A549 (cell line): Measurements from ENCODE around the gene OR52A5. TPM values are rescaled to one million over a fixed set of nuclear protein-coding genes. Genes with fewer than 3 reads are reported as not detected.

Experiments used
- ATAC-seq, 2 experiments: fragments of 200-7000 bp in 1 of 2; fragments of >200 bp in 1 of 2; cut with Nextera tagmentation in 1 of 2; cut with Tn5 transposase in 1 of 2; 3 replicates each; pipeline versions ENCODE4 v1.8.0 to v1.9.1; 2018 to 2020; ENCODE audit warnings: mild to moderate bottlenecking in 1 of 2, moderate library complexity in 1 of 2
- CTCF ChIA-PET: fragments of 300-600 bp; sonication (Branson Sonifier 250); formaldehyde crosslinking; extraction: SDS; loops from one replicate; lab custom pipeline; 2021; ENCODE audit warnings: antibody characterized with exemption, inconsistent platforms; lab: Yijun Ruan, JAX
- POLR2A ChIA-PET: fragments of 350-600 bp; formaldehyde crosslinking; extraction: SDS; loops from one replicate; lab custom pipeline; 2021; ENCODE audit warnings: antibody characterized with exemption, inconsistent platforms; lab: Yijun Ruan, JAX
- DNase-seq, 2 experiments: peaks; one replicate each; pipeline versions ENCODE4 v3.0.0 to v3.0.0-alpha.2; 2011 to 2016; ENCODE audit warnings: low read depth in 1 of 2, low spot score in 1 of 2
- FAIRE-seq: peaks from 2 replicates; lab custom pipeline; 2011; peaks lifted over from hg19 to GRCh38; lab: Jason Lieb, UNC
- H3K27ac ChIP-seq, 2 experiments: fragments of >200 bp; sonication (Bioruptor Twin); formaldehyde crosslinking; 3 replicates each; pipeline ENCODE4 v1.5.1; 2016 to 2017
- H3K4me1 ChIP-seq: fragments of >200 bp; sonication (Bioruptor Twin); formaldehyde crosslinking; 3 replicates; pipeline ENCODE4 v1.6.1; 2016
- H3K4me2 ChIP-seq: fragments of >200 bp; sonication (Bioruptor Twin); formaldehyde crosslinking; 3 replicates; pipeline ENCODE4 v1.6.1; 2016
- H3K4me3 ChIP-seq: fragments of >200 bp; sonication (Bioruptor Twin); formaldehyde crosslinking; 3 replicates; pipeline ENCODE4 v1.5.1; 2016
- H3K9me3 ChIP-seq: fragments of >200 bp; sonication (Bioruptor Twin); formaldehyde crosslinking; 3 replicates; pipeline ENCODE4 v1.6.1; 2016
- HES2 ChIP-seq: fragments of >200 bp; sonication (Bioruptor Twin); formaldehyde crosslinking; IDR thresholded peaks from 2 replicates; pipeline ENCODE4 v1.6.1; 2016
- HOXA7 ChIP-seq: fragments of 250-450 bp; sonication (Bioruptor Pico); IDR thresholded peaks from 2 replicates; pipeline ENCODE4 v1.5.0; 2020; ENCODE audit warnings: mild to moderate bottlenecking, moderate library complexity
- MAFK ChIP-seq: fragments of 450-650 bp; IDR thresholded peaks from 2 replicates; pipeline ENCODE4 v1.6.1; 2014; ENCODE audit not compliant: partially characterized antibody
- PHF8 ChIP-seq: fragments of 200-600 bp; sonication (generic); IDR thresholded peaks from 2 replicates; pipeline ENCODE4 v1.6.1; 2016; ENCODE audit warnings: low read depth, mild to moderate bottlenecking, antibody characterized with exemption, moderate library complexity, borderline replicate concordance
- RCOR1 ChIP-seq: fragments of 150-350 bp; IDR thresholded peaks from 2 replicates; pipeline ENCODE4 v1.6.1; 2014; ENCODE audit warnings: antibody characterized with exemption, low read length, low read depth
- RNF2 ChIP-seq: fragments of 200-600 bp; sonication (generic); IDR thresholded peaks from 2 replicates; pipeline ENCODE4 v1.6.1; 2016; ENCODE audit warnings: low read depth, mild to moderate bottlenecking, antibody characterized with exemption, moderate library complexity, borderline replicate concordance
- ZC3H11A ChIP-seq: fragments of 450-650 bp; IDR thresholded peaks from 2 replicates; pipeline ENCODE4 v1.6.1; 2014; ENCODE audit warnings: antibody characterized with exemption, mild to moderate bottlenecking
- WGBS: methylation state at CpG from one replicate; pipeline ENCODE4 v1.1.6; 2017; ENCODE audit errors: missing lambda C conversion rate; 5-methylcytosine and 5-hydroxymethylcytosine counted together
- polyA plus RNA-seq, 4 experiments: library from polyadenylated mRNA; depleted of rRNA in 3 of 4; stranded (reverse); fragments of >200 nt; fragmentation: RNase III in 1 of 4; extraction: RNeasy Plus Mini Kit Qiagen cat#74134 plus additional on column Dnase treatment in 1 of 4; gene quantifications; 2 replicates in 3 of 4; 3 replicates in 1 of 4; pipeline ENCODE4 v1.2.3, GENCODE V29; 2011 to 2017

The OR52A5 gene
- polyA plus RNA-seq, 2 of the 4 experiments (the other 2 are of a cell fraction) = not detected

- TF ChIP-seq HOXA7 (no peak), ZC3H11A (no peak), RNF2 (no peak)
These were observed 49.6 kb downstream of the OR52A5 start (continued) for GRCh38 chr11:5088556-5088955.

- Histone ChIP-seq H3K27ac (no peak overlapping the region), H3K9me3 (no peaks in the 10 kb centered on the region), H3K4me3 (no peak overlapping the region), H3K4me2 (no peak overlapping the region), H3K4me1 (no peaks in the 10 kb centered on the region)
- FAIRE-seq (no peak), DNase-seq (no peak), ATAC-seq (no peak)
- ChIA-PET POLR2A (no interaction called here), CTCF (interaction anchor here (0.9 kb wide), 1 partner anchor 447 kb away, joined by 3 read pairs; no protein-coding TSS in a partner anchor)
- peak; percentile 73 for TF ChIP-seq MAFK
- TF ChIP-seq RCOR1 = no peak
These were observed 54.6 kb downstream of the OR52A5 start for GRCh38 chr11:5083602-5084001.

- Histone ChIP-seq H3K27ac (no peak overlapping the region), H3K4me3 (no peak overlapping the region), H3K9me3 (no peaks in the 10 kb centered on the region), H3K4me2 (no peak overlapping the region), H3K4me1 (no peaks in the 10 kb centered on the region)
- FAIRE-seq (no peak), DNase-seq (no peak), ATAC-seq (no peak)
- WGBS = 12% methylated on average over 2 of the region's 2 CpGs
- TF ChIP-seq MAFK (peak; percentile 42), PHF8 (no peak), HES2 (no peak)
- ChIA-PET CTCF (interaction anchor here (1.5 kb wide), 1 partner anchor 444 kb away, joined by 3 read pairs; the partner anchor contains the start of gene OR51D1), POLR2A (no interaction called here)
These were observed 56.8 kb downstream of the OR52A5 start for GRCh38 chr11:5081405-5081804.

Other genes with a start within 250 kb of the OR52A5 start
- gene OR51A7, start 234.6 kb downstream of the OR52A5 start, polyA plus RNA-seq (2011; rRNA removed) = not detected in 2 replicates
- gene OR51A7, start 234.6 kb downstream of the OR52A5 start, polyA plus RNA-seq (2017; fragmentation: RNase III; extraction: RNeasy Plus Mini Kit Qiagen cat#74134 plus additional on column Dnase treatment) = not detected in 3 replicates
- not detected in 2 replicates for gene OR51G2, start 219.0 kb downstream of the OR52A5 start, polyA plus RNA-seq (2011; rRNA removed)
- gene OR51G2, start 219.0 kb downstream of the OR52A5 start, polyA plus RNA-seq (2017; fragmentation: RNase III; extraction: RNeasy Plus Mini Kit Qiagen cat#74134 plus additional on column Dnase treatment) = not detected in 3 replicates
- not detected in 2 replicates for gene OR51G1, start 214.0 kb downstream of the OR52A5 start, polyA plus RNA-seq (2011; rRNA removed)
- gene OR51G1, start 214.0 kb downstream of the OR52A5 start, polyA plus RNA-seq (2017; fragmentation: RNase III; extraction: RNeasy Plus Mini Kit Qiagen cat#74134 plus additional on column Dnase treatment) = not detected in 3 replicates
- gene OR51A4, start 190.8 kb downstream of the OR52A5 start, polyA plus RNA-seq (2011; rRNA removed) = not detected in 2 replicates
- not detected in 3 replicates for gene OR51A4, start 190.8 kb downstream of the OR52A5 start, polyA plus RNA-seq (2017; fragmentation: RNase III; extraction: RNeasy Plus Mini Kit Qiagen cat#74134 plus additional on column Dnase treatment)
- not detected in 2 replicates for gene OR51A2, start 182.6 kb downstream of the OR52A5 start, polyA plus RNA-seq (2011; rRNA removed)
- not detected in 3 replicates for gene OR51A2, start 182.6 kb downstream of the OR52A5 start, polyA plus RNA-seq (2017; fragmentation: RNase III; extraction: RNeasy Plus Mini Kit Qiagen cat#74134 plus additional on column Dnase treatment)
- not detected in 2 replicates for gene OR51L1, start 143.5 kb downstream of the OR52A5 start, polyA plus RNA-seq (2011; rRNA removed)
- gene OR51L1, start 143.5 kb downstream of the OR52A5 start, polyA plus RNA-seq (2017; fragmentation: RNase III; extraction: RNeasy Plus Mini Kit Qiagen cat#74134 plus additional on column Dnase treatment) = not detected in 3 replicates
- not detected in 2 replicates for gene OR52J3, start 91.8 kb downstream of the OR52A5 start, polyA plus RNA-seq (2011; rRNA removed)
- gene OR52J3, start 91.8 kb downstream of the OR52A5 start, polyA plus RNA-seq (2017; fragmentation: RNase III; extraction: RNeasy Plus Mini Kit Qiagen cat#74134 plus additional on column Dnase treatment) = not detected in 3 replicates
- gene OR52E2, start 78.7 kb downstream of the OR52A5 start, polyA plus RNA-seq (2011; rRNA removed) = not detected in 2 replicates
- not detected in 3 replicates for gene OR52E2, start 78.7 kb downstream of the OR52A5 start, polyA plus RNA-seq (2017; fragmentation: RNase III; extraction: RNeasy Plus Mini Kit Qiagen cat#74134 plus additional on column Dnase treatment)
- gene OR52E1, start 68.8 kb downstream of the OR52A5 start, polyA plus RNA-seq (2011; rRNA removed) = not detected in 2 replicates
- gene OR52E1, start 68.8 kb downstream of the OR52A5 start, polyA plus RNA-seq (2017; fragmentation: RNase III; extraction: RNeasy Plus Mini Kit Qiagen cat#74134 plus additional on column Dnase treatment) = not detected in 3 replicates
- gene OR52A1, start 16.4 kb upstream of the OR52A5 start, polyA plus RNA-seq (2011; rRNA removed) = not detected in 2 replicates
- not detected in 3 replicates for gene OR52A1, start 16.4 kb upstream of the OR52A5 start, polyA plus RNA-seq (2017; fragmentation: RNase III; extraction: RNeasy Plus Mini Kit Qiagen cat#74134 plus additional on column Dnase treatment)
- not detected in 2 replicates for gene OR51V1, start 62.3 kb upstream of the OR52A5 start, polyA plus RNA-seq (2011; rRNA removed)
- not detected in 3 replicates for gene OR51V1, start 62.3 kb upstream of the OR52A5 start, polyA plus RNA-seq (2017; fragmentation: RNase III; extraction: RNeasy Plus Mini Kit Qiagen cat#74134 plus additional on column Dnase treatment)
- 0.30 TPM in 1 of 2 replicates, not detected in the other for gene HBB, start 88.7 kb upstream of the OR52A5 start, polyA plus RNA-seq (2011; rRNA removed)
- not detected in 3 replicates for gene HBB, start 88.7 kb upstream of the OR52A5 start, polyA plus RNA-seq (2017; fragmentation: RNase III; extraction: RNeasy Plus Mini Kit Qiagen cat#74134 plus additional on column Dnase treatment)
- not detected in 2 replicates for gene HBD, start 96.1 kb upstream of the OR52A5 start, polyA plus RNA-seq (2011; rRNA removed)
- not detected in 3 replicates for gene HBD, start 96.1 kb upstream of the OR52A5 start, polyA plus RNA-seq (2017; fragmentation: RNase III; extraction: RNeasy Plus Mini Kit Qiagen cat#74134 plus additional on column Dnase treatment)
- gene HBG1, start 111.5 kb upstream of the OR52A5 start, polyA plus RNA-seq (2011; rRNA removed) = not detected in 2 replicates
- gene HBG1, start 111.5 kb upstream of the OR52A5 start, polyA plus RNA-seq (2017; fragmentation: RNase III; extraction: RNeasy Plus Mini Kit Qiagen cat#74134 plus additional on column Dnase treatment) = not detected in 3 replicates
- gene HBG2, start 116.4 kb upstream of the OR52A5 start, polyA plus RNA-seq (2011; rRNA removed) = not detected in 2 replicates
- gene HBG2, start 116.4 kb upstream of the OR52A5 start, polyA plus RNA-seq (2017; fragmentation: RNase III; extraction: RNeasy Plus Mini Kit Qiagen cat#74134 plus additional on column Dnase treatment) = not detected in 3 replicates
- gene HBE1, start 131.6 kb upstream of the OR52A5 start, polyA plus RNA-seq (2011; rRNA removed) = 0.24 and 0.32 TPM in 2 replicates
- 0.10 TPM in 1 of 3 replicates, not detected in the others for gene HBE1, start 131.6 kb upstream of the OR52A5 start, polyA plus RNA-seq (2017; fragmentation: RNase III; extraction: RNeasy Plus Mini Kit Qiagen cat#74134 plus additional on column Dnase treatment)
- 0.11 TPM in 1 of 2 replicates, not detected in the other for gene OR51B4, start 163.6 kb upstream of the OR52A5 start, polyA plus RNA-seq (2011; rRNA removed)
- gene OR51B4, start 163.6 kb upstream of the OR52A5 start, polyA plus RNA-seq (2017; fragmentation: RNase III; extraction: RNeasy Plus Mini Kit Qiagen cat#74134 plus additional on column Dnase treatment) = not detected in 3 replicates
- gene OR51B2, start 185.9 kb upstream of the OR52A5 start, polyA plus RNA-seq (2011; rRNA removed) = not detected in 2 replicates
- not detected in 3 replicates for gene OR51B2, start 185.9 kb upstream of the OR52A5 start, polyA plus RNA-seq (2017; fragmentation: RNase III; extraction: RNeasy Plus Mini Kit Qiagen cat#74134 plus additional on column Dnase treatment)
- 0.09 and 0.19 TPM in 2 replicates for gene OR51B5, start 205.2 kb upstream of the OR52A5 start, polyA plus RNA-seq (2011; rRNA removed)
- 0.06 to 0.10 TPM in 2 of 3 replicates, not detected in the other for gene OR51B5, start 205.2 kb upstream of the OR52A5 start, polyA plus RNA-seq (2017; fragmentation: RNase III; extraction: RNeasy Plus Mini Kit Qiagen cat#74134 plus additional on column Dnase treatment)
- gene OR51B6, start 213.2 kb upstream of the OR52A5 start, polyA plus RNA-seq (2011; rRNA removed) = not detected in 2 replicates
- not detected in 3 replicates for gene OR51B6, start 213.2 kb upstream of the OR52A5 start, polyA plus RNA-seq (2017; fragmentation: RNase III; extraction: RNeasy Plus Mini Kit Qiagen cat#74134 plus additional on column Dnase treatment)
- gene OR51M1, start 245.5 kb upstream of the OR52A5 start, polyA plus RNA-seq (2011; rRNA removed) = not detected in 2 replicates
- not detected in 3 replicates for gene OR51M1, start 245.5 kb upstream of the OR52A5 start, polyA plus RNA-seq (2017; fragmentation: RNase III; extraction: RNeasy Plus Mini Kit Qiagen cat#74134 plus additional on column Dnase treatment)